NT2/D1 (cell line): Measurements from ENCODE around the gene LETM1.

ENCODE experiments used
- DNase-seq: peaks from one replicate; pipeline ENCODE4 v3.0.0-alpha.2; 2011; ENCODE audit warnings: low read depth, low spot score
- H3K27me3 ChIP-seq: 2 replicates; pipeline ENCODE4 v1.6.0; 2011; ENCODE audit warnings: mild to moderate bottlenecking; ENCODE audit not compliant: insufficient read length, insufficient read depth
- H3K36me3 ChIP-seq: 2 replicates; pipeline ENCODE4 v1.6.1; 2011; ENCODE audit warnings: mild to moderate bottlenecking, low read length, mixed read lengths; ENCODE audit not compliant: insufficient read depth, insufficient read length
- H3K4me1 ChIP-seq: 2 replicates; pipeline ENCODE4 v1.5.1; 2011; ENCODE audit not compliant: insufficient read depth, insufficient read length
- H3K4me3 ChIP-seq: 2 replicates; pipeline ENCODE4 v1.5.1; 2011; ENCODE audit warnings: low read depth; ENCODE audit not compliant: insufficient read length
- H3K9ac ChIP-seq: 2 replicates; pipeline ENCODE4 v1.6.0; 2011; ENCODE audit warnings: low read depth; ENCODE audit not compliant: insufficient read length
- H3K9me3 ChIP-seq: 2 replicates; pipeline ENCODE4 v1.5.1; 2011; ENCODE audit warnings: mild to moderate bottlenecking, low read length; ENCODE audit not compliant: insufficient read depth
- SUZ12 ChIP-seq: IDR thresholded peaks from 2 replicates; pipeline ENCODE4 v1.6.1; 2011; ENCODE audit not compliant: insufficient read length, insufficient read depth; ENCODE audit errors: extremely low read depth
- YY1 ChIP-seq: IDR thresholded peaks from 2 replicates; pipeline ENCODE4 v1.6.1; 2011; ENCODE audit not compliant: insufficient read length, insufficient read depth
- ZNF274 ChIP-seq: IDR thresholded peaks from 2 replicates; pipeline ENCODE4 v1.6.1; 2011; ENCODE audit warnings: mild to moderate bottlenecking, low read depth, low read length

LETM1 gene

DNA sequence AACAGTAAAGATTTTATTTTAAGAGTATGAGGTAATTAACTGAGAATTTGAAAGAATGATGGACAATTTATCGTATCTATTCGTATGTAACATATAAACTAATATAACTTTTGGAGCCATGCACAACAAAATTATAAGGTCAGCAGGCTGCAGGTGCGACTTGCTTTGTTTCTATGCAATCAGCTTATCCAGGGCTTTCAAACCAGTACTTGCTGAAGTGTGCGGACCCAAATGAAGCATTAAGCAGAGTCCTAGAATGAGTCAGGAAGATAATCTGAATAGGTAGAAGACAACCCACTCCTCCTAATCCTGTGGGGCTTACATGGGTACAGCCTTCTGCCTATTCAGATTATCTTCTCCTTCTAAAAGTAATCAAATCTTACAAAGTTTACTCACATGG, 17.3 kb upstream of the LETM1 start:
- Histone ChIP-seq H3K27me3 (no peaks in the 10 kb centered on the region), H3K4me3 (no peak overlapping the region), H3K9me3 (no peaks in the 10 kb centered on the region), H3K4me1 (peaks cover 8% of the 10 kb centered on the region), H3K36me3 (peaks cover 6% of the 10 kb centered on the region), H3K9ac (no peak overlapping the region)
- TF ChIP-seq SUZ12 (no peak), YY1 (no peak), ZNF274 (no peak)
- no peak for DNase-seq

DNA sequence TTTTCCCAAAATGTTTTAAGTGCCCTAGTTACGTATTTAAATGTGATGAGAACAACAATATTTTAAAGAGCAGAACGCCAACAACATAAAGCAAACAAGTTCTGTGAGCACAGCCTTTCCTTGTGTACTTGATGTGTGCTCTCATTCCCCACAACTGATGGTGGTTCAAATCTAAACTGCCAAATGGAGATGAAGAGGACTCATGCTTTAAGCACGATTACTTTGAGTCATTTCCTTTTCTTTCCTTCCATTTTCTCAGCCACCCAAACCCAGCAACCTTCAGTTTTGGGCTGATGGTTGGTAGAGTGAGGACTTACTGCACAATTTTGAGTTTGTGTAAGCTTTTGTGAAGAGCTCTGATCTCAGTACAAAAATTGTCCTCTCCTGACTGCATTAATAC, 16.9 kb upstream of the LETM1 start:
- no peak overlapping the region for H3K9ac ChIP-seq
- DNase-seq: no peak
- H3K36me3 ChIP-seq: peaks cover 6% of the 10 kb centered on the region
- H3K4me3 ChIP-seq: peak overlapping the region; percentile 77
- TF ChIP-seq YY1 (no peak), ZNF274 (no peak), SUZ12 (no peak)
- no peaks in the 10 kb centered on the region for H3K27me3 ChIP-seq
- no peaks in the 10 kb centered on the region for H3K9me3 ChIP-seq
- peaks cover 8% of the 10 kb centered on the region for H3K4me1 ChIP-seq

DNA sequence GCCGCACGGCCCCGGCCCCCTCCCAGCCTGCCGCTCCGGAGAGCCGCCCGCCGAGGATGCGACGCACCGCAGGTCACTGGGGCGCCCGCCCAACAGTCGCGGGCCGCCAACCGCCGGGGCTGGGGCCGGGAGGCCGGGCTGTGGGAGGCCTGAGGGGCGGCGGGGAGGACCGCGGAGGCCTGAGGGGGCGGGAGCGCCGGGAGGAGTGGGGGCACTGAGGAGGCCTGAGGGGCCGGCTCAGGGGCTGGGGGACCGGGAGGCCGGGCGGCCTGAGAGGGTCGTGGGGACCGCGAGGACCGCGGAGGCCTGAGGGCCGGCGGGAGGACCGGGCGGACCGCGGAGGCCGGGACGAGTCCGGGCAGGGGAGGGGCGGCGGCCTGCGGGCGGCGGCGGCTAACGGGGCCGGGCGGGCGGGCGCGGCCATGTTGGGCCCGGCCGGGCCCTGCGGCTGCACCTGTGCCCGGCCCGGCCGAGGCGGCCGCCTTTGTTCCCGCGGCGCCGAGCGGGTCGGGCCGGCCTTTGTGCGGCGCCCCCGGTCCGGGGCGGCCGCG, 15.6 kb upstream of the LETM1 start:
- Histone ChIP-seq H3K27me3 (no peaks in the 10 kb centered on the region), H3K4me3 (peak overlapping the region; percentile 77), H3K36me3 (peaks cover 4% of the 10 kb centered on the region), H3K4me1 (peaks cover 2% of the 10 kb centered on the region), H3K9ac (peak overlapping the region; percentile 82), H3K9me3 (no peaks in the 10 kb centered on the region)
- no peak for TF ChIP-seq YY1
- TF ChIP-seq ZNF274: no peak
- no peak for TF ChIP-seq SUZ12
- no peak for DNase-seq

DNA sequence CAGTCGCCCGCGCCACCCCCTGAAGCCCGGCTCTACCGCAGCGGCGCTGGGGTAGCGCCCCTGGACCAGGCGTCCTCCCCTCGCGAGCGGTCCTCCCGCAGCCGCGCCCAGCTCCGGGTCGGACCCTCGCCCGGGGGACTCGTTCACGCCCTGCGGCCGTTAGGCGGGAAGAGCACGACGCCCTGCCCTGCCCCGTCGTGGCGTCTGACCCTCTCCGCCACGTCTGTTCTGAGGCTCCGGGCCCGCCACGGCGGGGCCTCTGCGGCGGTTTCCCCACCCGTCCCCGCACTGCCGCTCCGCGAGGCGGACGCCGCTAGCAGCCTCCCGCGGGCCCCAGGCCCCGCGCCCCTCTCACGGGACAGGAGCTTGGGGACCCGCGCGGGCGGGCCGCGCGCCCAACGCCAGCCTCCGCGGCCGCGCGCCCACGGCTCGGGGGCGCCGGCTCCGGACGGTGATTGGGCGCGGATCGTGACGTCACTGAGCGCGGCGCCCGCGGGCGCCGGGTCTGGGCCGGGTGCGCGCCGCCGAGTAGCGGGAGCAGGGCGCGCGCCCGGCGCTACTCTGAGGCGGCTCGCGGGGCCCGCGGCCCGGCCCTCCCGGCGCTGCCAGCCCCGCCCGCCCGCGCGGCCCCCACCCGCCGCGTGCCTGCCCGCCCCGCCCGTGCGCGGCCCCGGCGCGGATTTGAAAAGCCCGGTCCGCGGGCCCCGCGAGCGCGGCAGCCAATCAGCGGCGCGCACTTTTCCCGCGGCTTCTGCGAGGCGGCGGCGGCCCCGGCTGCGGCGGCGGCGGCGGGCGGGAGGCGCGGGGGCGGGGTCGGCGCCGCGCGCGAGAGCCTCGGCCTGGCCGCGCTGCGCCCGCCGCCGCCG, 14.9 kb upstream of the LETM1 start, which contains the start of gene NSD2:
NSD2 (plus strand) TSS at position 816 of the 866 bp plus-strand sequence. CDS start 29,262 bp downstream, outside the sequence.
- peak; percentile 76 for DNase-seq
- peaks cover 9% of the 10 kb centered on the region for H3K4me1 ChIP-seq
- H3K9me3 ChIP-seq: no peaks in the 10 kb centered on the region
- peak within 1 kb of the TSS; percentile 95 for H3K9ac ChIP-seq
- H3K4me3 ChIP-seq: peak within 1 kb of the TSS; percentile 77
- H3K36me3 ChIP-seq: peaks cover 4% of the 10 kb centered on the region
- H3K27me3 ChIP-seq: no peaks in the 10 kb centered on the region
- no peak for TF ChIP-seq SUZ12
- TF ChIP-seq YY1: no peak
- no peak for TF ChIP-seq ZNF274

DNA sequence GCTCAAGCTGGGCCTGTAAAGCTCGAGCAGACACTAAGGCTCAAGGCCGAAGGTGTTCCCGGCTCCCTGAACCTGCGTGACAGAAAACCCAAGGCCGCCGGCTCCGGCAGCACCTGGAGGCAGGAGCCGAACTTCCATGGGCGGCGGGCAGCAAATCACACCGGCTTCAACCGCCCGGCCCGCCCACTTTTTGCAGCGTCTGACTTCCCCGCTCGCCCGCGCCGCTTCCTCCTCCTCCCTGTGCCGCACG, 14.3 kb upstream of the LETM1 start:
- Histone ChIP-seq H3K4me1 (peaks cover 10% of the 10 kb centered on the region), H3K36me3 (peaks cover 4% of the 10 kb centered on the region), H3K9me3 (no peaks in the 10 kb centered on the region), H3K9ac (peak overlapping the region; percentile 95), H3K27me3 (no peaks in the 10 kb centered on the region), H3K4me3 (peak overlapping the region; percentile 73)
- DNase-seq: peak; percentile 73
- no peak for TF ChIP-seq ZNF274
- TF ChIP-seq SUZ12: no peak
- TF ChIP-seq YY1: no peak

DNA sequence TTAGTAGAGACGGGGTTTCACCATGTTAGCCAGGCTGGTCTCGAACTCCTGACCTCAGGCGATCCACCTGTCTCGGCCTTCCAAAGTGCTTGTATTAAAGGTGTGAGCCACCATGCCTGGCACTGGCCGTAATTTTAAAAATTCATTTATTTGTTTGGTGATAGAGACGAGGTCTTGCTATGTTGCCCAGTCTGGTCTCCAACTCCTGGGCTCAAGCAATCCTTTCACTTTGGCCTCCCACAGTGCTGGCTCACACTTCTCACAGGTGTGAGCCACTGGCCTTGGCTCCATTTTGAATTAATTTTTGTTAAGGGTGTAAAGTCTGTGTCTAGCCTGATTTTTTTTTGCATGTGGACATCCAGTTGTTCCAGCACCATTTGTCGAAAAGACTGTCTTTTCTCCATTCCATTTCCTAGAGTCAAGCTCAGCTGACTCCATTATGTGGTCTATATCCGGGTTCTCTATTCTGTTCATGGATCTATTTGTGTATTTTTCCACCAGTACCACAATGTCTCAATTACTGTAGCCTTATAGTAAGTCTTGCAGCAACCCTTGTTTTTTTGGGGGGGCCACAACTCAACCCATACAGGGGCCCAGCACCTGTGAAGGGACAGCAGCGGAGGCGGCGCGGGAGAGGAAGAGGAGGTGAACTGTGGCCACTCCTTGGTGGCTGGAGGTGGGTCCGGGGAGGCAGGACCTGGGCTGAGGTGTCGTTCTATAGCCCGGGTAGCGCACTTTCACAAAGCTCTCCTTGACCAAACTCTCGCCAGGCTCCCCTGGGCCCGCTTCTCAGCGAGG, 13.8 kb upstream of the LETM1 start:
- peak overlapping the region; percentile 73 for H3K4me3 ChIP-seq
- H3K9ac ChIP-seq: peak overlapping the region; percentile 95
- TF ChIP-seq YY1 (no peak), ZNF274 (no peak)
- no peaks in the 10 kb centered on the region for H3K27me3 ChIP-seq
- H3K9me3 ChIP-seq: no peaks in the 10 kb centered on the region
- peaks cover 4% of the 10 kb centered on the region for H3K36me3 ChIP-seq
- H3K4me1 ChIP-seq: peaks cover 10% of the 10 kb centered on the region
- no peak for DNase-seq

DNA sequence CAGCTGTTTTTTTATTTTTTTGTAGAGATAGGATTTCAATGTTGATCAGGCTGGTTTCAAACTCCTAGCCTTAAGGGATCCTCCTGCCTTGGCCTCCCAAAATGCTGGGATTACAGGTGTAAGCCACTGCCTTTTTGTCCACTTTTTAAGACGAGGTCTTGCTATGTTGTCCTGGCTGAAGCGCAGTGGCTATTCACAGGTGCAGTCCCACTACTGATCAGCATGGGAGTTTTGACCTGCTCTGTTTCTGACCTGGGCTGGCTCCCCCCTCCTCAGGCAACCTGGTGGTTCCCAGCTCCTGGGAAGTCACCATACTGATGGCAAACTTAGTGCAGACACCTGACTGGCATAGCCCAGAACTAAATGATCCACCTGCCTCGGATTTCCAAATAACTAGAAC, 13.0 kb upstream of the LETM1 start:
- DNase-seq: no peak
- H3K4me1 ChIP-seq: peaks cover 14% of the 10 kb centered on the region
- no peaks in the 10 kb centered on the region for H3K9me3 ChIP-seq
- H3K9ac ChIP-seq: no peak overlapping the region
- TF ChIP-seq ZNF274 (no peak), YY1 (no peak), SUZ12 (no peak)
- H3K27me3 ChIP-seq: no peaks in the 10 kb centered on the region
- H3K4me3 ChIP-seq: no peak overlapping the region
- H3K36me3 ChIP-seq: no peaks in the 10 kb centered on the region
